GM20000 (cell line): Measurements from ENCODE around the gene ZFHX3.

ENCODE experiments used
- DNase-seq: peaks from one replicate; pipeline ENCODE4 v3.0.0; 2012; ENCODE audit warnings: low spot score
- CTCF ChIP-seq: IDR thresholded peaks from 2 replicates; pipeline ENCODE4 v1.5.1; 2012; ENCODE audit warnings: mild to moderate bottlenecking, control low read depth; ENCODE audit errors: extremely low read depth, missing control alignments

The ZFHX3 gene

GRCh38 chr16:73066927-73067670 is 19.2 kb upstream of the ZFHX3 start:
- TF ChIP-seq CTCF: no peak
- DNase-seq: no peak

- DNase-seq: no peak
- no peak for TF ChIP-seq CTCF
Observed at GRCh38 chr16:73066331-73066926, 18.5 kb upstream of the ZFHX3 start.

GRCh38 chr16:73065632-73066330 is 17.9 kb upstream of the ZFHX3 start:
- no peak for TF ChIP-seq CTCF
- DNase-seq: no peak

- no peak for TF ChIP-seq CTCF
- DNase-seq: no peak
Observed at GRCh38 chr16:73064994-73065545, 17.1 kb upstream of the ZFHX3 start.

- no peak for DNase-seq
- TF ChIP-seq CTCF: no peak
Observed at GRCh38 chr16:73064212-73064993, 16.5 kb upstream of the ZFHX3 start.

GRCh38 chr16:73063854-73064211 is 15.9 kb upstream of the ZFHX3 start:
- TF ChIP-seq CTCF: no peak
- DNase-seq: no peak
